GM21367 (cell line): ENCODE measurements around the gene KISS1R.

ENCODE experiments used
- ATAC-seq: cut with Tn5 transposase; IDR thresholded peaks from one replicate; pipeline ENCODE4 v1.9.1; 2021; ENCODE audit not compliant: unreplicated experiment

KISS1R gene

GRCh38 chr19:966485-967088, 49.5 kb downstream of the KISS1R start:
- ATAC-seq, result no peak
